ENCODE measurements around the gene KCTD5.

- TF ChIP-seq POLR2A (IDR thresholded peaks at IDR 0.05; ENCODE audit: low read length) (no peak), GATA1 (IDR thresholded peaks at IDR 0.05; ENCODE audit: low read depth, low read length) (no peak)
These were observed 72.8 kb downstream of the KCTD5 start for GRCh38 chr16:2755158-2755557.
